MV-4-11 (cell line): ENCODE measurements around the gene CSDE1.

ENCODE experiments used
- DNase-seq: peaks from one replicate; lab custom pipeline; 2025; lab: John Stamatoyannopoulos, UW

CSDE1 gene

GRCh38 chr1:114701931-114702330 is 55.9 kb downstream of the CSDE1 start:
- DNase-seq = no peak

- no peak for DNase-seq
Observed at GRCh38 chr1:114700036-114700600, 57.7 kb downstream of the CSDE1 start.

- no peak for DNase-seq
Observed at GRCh38 chr1:114696810-114697209, 61.0 kb downstream of the CSDE1 start.

GRCh38 chr1:114695430-114696058 is 62.2 kb downstream of the CSDE1 start, which contains the start of gene AMPD1:
AMPD1 (minus strand) TSS chr1:114695546; CDS start chr1:114695471, 75 bp downstream.
- DNase-seq = no peak

GRCh38 chr1:114694540-114695310 is 63.1 kb downstream of the CSDE1 start:
- DNase-seq = no peak

- no peak for DNase-seq
Observed at GRCh38 chr1:114692947-114693346, 64.8 kb downstream of the CSDE1 start.

GRCh38 chr1:114691061-114691460 is 66.7 kb downstream of the CSDE1 start:
- no peak for DNase-seq

GRCh38 chr1:114690148-114690547 is 67.6 kb downstream of the CSDE1 start:
- DNase-seq = no peak

- no peak for DNase-seq
Observed at GRCh38 chr1:114688526-114688925, 69.3 kb downstream of the CSDE1 start.

GRCh38 chr1:114685851-114686250 is 71.9 kb downstream of the CSDE1 start:
- no peak for DNase-seq

- no peak for DNase-seq
Observed at GRCh38 chr1:114677691-114678090, 80.1 kb downstream of the CSDE1 start.

GRCh38 chr1:114676115-114676514 is 81.7 kb downstream of the CSDE1 start:
- DNase-seq = no peak

- no peak for DNase-seq
Observed at GRCh38 chr1:114671939-114672275, 85.9 kb downstream of the CSDE1 start.

- DNase-seq = peak; percentile 9
Observed at GRCh38 chr1:114671011-114671938, 86.5 kb downstream of the CSDE1 start.

- DNase-seq = peak; percentile 65
Observed at GRCh38 chr1:114670083-114671010, 87.4 kb downstream of the CSDE1 start.

GRCh38 chr1:114669562-114670082 is 88.2 kb downstream of the CSDE1 start, which contains the start of gene DENND2C:
DENND2C (minus strand) TSS chr1:114670049; CDS start chr1:114625984, 44,065 bp downstream.
- no peak for DNase-seq

- DNase-seq = no peak
Observed at GRCh38 chr1:114668784-114669561, 88.8 kb downstream of the CSDE1 start.

GRCh38 chr1:114668373-114668772 is 89.4 kb downstream of the CSDE1 start:
- no peak for DNase-seq

- DNase-seq = no peak
Observed at GRCh38 chr1:114666954-114667353, 90.8 kb downstream of the CSDE1 start.
